Upper lobe of right lung (tissue), 1 donor: ENCODE results near the gene ARNT2. TPM values are rescaled to one million over a fixed set of nuclear protein-coding genes. Genes with fewer than 3 reads are reported as not detected.

Experiments
- ATAC-seq: fragments of 200-7000 bp; cut with Tn5 transposase; one replicate; pipeline ENCODE4 v1.9.1; 2020; ENCODE audit warnings: mild to moderate bottlenecking, moderate library complexity
- DNase-seq: peaks from one replicate; pipeline ENCODE4 v3.0.0-alpha.2; 2020
- H3K27ac ChIP-seq: fragments of 200-600 bp; one replicate; pipeline ENCODE4 v1.8.0; 2022
- H3K27me3 ChIP-seq: fragments of 200-600 bp; one replicate; pipeline ENCODE4 v1.8.0; 2022; ENCODE audit warnings: mild to moderate bottlenecking
- H3K36me3 ChIP-seq: fragments of 200-600 bp; one replicate; pipeline ENCODE4 v1.8.0; 2022
- H3K4me1 ChIP-seq: fragments of 200-600 bp; one replicate; pipeline ENCODE4 v1.8.0; 2022
- H3K4me3 ChIP-seq: fragments of 200-600 bp; one replicate; pipeline ENCODE4 v1.8.0; 2022; ENCODE audit warnings: mild to moderate bottlenecking
- H3K9me3 ChIP-seq: fragments of 200-600 bp; one replicate; pipeline ENCODE4 v1.8.0; 2022
- CTCF ChIP-seq: fragments of 200-600 bp; IDR thresholded peaks from one replicate; pipeline ENCODE4 v1.8.0; 2022; ENCODE audit warnings: antibody characterized with exemption
- intact Hi-C: fragments of 100-400 bp; cut with DNase I; formaldehyde crosslinking; loops from one replicate; pipeline ENCODE4 v1.11.0; 2022
- total RNA-seq: library from RNA; stranded (reverse); fragmentation: NEBNext Ultra II Directional; extraction: Animal tissue kit (Norgen Biotek cat#: 25700); gene quantifications from one replicate; pipeline ENCODE4 v1.2.1, GENCODE V29; 2021
- donor health status: DM: no; HTN: yes; CAD: no; lungs with severe emphysema.

The ARNT2 gene
- total RNA-seq, 1 donor from 2014 or later: 12.9 TPM

- Histone ChIP-seq H3K4me3 (no peak overlapping the region), H3K9me3 (no peaks in the 10 kb centered on the region), H3K36me3 (no peaks in the 10 kb centered on the region), H3K27me3 (no peaks in the 10 kb centered on the region), H3K27ac (no peak overlapping the region), H3K4me1 (no peaks in the 10 kb centered on the region)
- ATAC-seq (no peak), DNase-seq (no peak)
- intact Hi-C loops: no loop called here
- no peak for TF ChIP-seq CTCF
Measured at GRCh38 chr15:80596521-80596976, 192.4 kb downstream of the ARNT2 start.

GRCh38 chr15:80597076-80597475 lies 192.9 kb downstream of the ARNT2 start:
- Histone ChIP-seq H3K27me3 (no peaks in the 10 kb centered on the region), H3K4me1 (no peaks in the 10 kb centered on the region), H3K9me3 (no peaks in the 10 kb centered on the region), H3K36me3 (no peaks in the 10 kb centered on the region), H3K27ac (no peak overlapping the region), H3K4me3 (no peak overlapping the region)
- TF ChIP-seq CTCF: no peak
- ATAC-seq (no peak), DNase-seq (no peak)
- intact Hi-C loops: no loop called here

- H3K36me3 ChIP-seq: no peaks in the 10 kb centered on the region
- no peak for TF ChIP-seq CTCF
- no peak overlapping the region for H3K4me3 ChIP-seq
- ATAC-seq (no peak), DNase-seq (no peak)
- H3K27ac ChIP-seq: no peak overlapping the region
- no peaks in the 10 kb centered on the region for H3K4me1 ChIP-seq
- intact Hi-C loops: no loop called here
- H3K9me3 ChIP-seq: no peaks in the 10 kb centered on the region
- H3K27me3 ChIP-seq: no peaks in the 10 kb centered on the region
Measured at GRCh38 chr15:80599359-80599758, 195.2 kb downstream of the ARNT2 start.

- Histone ChIP-seq H3K36me3 (no peaks in the 10 kb centered on the region), H3K4me3 (no peak overlapping the region), H3K27ac (no peak overlapping the region), H3K27me3 (no peaks in the 10 kb centered on the region), H3K4me1 (no peaks in the 10 kb centered on the region), H3K9me3 (no peaks in the 10 kb centered on the region)
- no peak for ATAC-seq
- TF ChIP-seq CTCF: no peak
- intact Hi-C loops: no loop called here
- no peak for DNase-seq
Measured at GRCh38 chr15:80600626-80601025, 196.4 kb downstream of the ARNT2 start.

GRCh38 chr15:80601256-80601655 lies 197.1 kb downstream of the ARNT2 start:
- no peaks in the 10 kb centered on the region for H3K9me3 ChIP-seq
- H3K4me1 ChIP-seq: no peaks in the 10 kb centered on the region
- H3K27ac ChIP-seq: no peak overlapping the region
- H3K4me3 ChIP-seq: no peak overlapping the region
- H3K36me3 ChIP-seq: no peaks in the 10 kb centered on the region
- intact Hi-C loops: no loop called here
- no peak for ATAC-seq
- DNase-seq: no peak
- no peaks in the 10 kb centered on the region for H3K27me3 ChIP-seq
- TF ChIP-seq CTCF: no peak
